ENCODE data around the gene DENND4A.

DNA sequence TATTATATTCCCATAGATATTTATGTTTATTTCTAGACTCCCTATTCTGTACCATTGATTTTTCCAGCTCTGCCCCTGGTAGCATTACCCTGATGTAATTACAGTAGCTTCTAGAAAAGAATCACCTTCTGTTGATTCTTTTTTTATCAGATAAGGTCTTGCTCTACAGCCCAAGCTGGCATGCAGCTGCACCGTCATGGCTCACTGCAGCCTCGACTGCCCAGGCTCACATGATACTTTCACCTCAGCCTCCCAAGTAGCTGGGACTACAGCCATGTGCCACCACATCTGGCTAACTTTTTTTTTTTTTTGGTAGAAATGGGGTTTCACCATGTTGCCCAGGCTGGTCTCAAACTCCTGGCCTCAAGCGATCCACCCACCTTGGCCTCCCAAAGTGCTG, 128.6 kb downstream of the DENND4A start:
- no peak for TF ChIP-seq CTCF (tag by site-specific recombination; IDR thresholded peaks at IDR 0.05)
- TF ChIP-seq ZNF121 (tag by site-specific recombination; IDR thresholded peaks at IDR 0.05) = no peak
- no peak for TF ChIP-seq ZNF785 (tag by site-specific recombination; IDR thresholded peaks at IDR 0.05)
- TF ChIP-seq ZSCAN18 (tag by site-specific recombination; IDR thresholded peaks at IDR 0.05) = no peak
- no peak for TF ChIP-seq REST (tag by site-specific recombination; IDR thresholded peaks at IDR 0.05)
- no peak for TF ChIP-seq ZNF391 (tag by site-specific recombination; IDR thresholded peaks at IDR 0.05; ENCODE audit: borderline replicate concordance, low read depth)
- no peak for TF ChIP-seq ZNF513 (tag by site-specific recombination; IDR thresholded peaks at IDR 0.05)
- TF ChIP-seq PBX3 (CRISPR knock-in tag; IDR thresholded peaks at IDR 0.05) = no peak

Measured in HEK293 (cell line).